Thyroid gland (tissue), 4 donors: ENCODE results near the gene NGRN.

ENCODE experiments used
- CTCF ChIP-seq, 6 experiments: fragments of 200-600 bp in 3 of 6; fragments of 450-650 bp in 3 of 6; sonication (generic) in 3 of 6; IDR thresholded peaks; one replicate each; pipeline ENCODE4 v1.5.1; 2016 to 2019; ENCODE audit warnings: antibody characterized with exemption in 6 of 6, mild to moderate bottlenecking in 2 of 6, inconsistent platforms in 1 of 6, moderate library complexity in 1 of 6
- POLR2A ChIP-seq, 2 donors: fragments of 450-650 bp; IDR thresholded peaks; one replicate each; pipeline ENCODE4 v1.6.1; 2017; ENCODE audit warnings: antibody characterized with exemption in 2 of 2, mild to moderate bottlenecking in 2 of 2, moderate library complexity in 1 of 2

GRCh38 chr15:90234096-90234988 is 31.1 kb upstream of the NGRN start, which contains the start of gene GDPGP1:
- no peak for TF ChIP-seq CTCF (IDR thresholded peaks at IDR 0.05)
- peak in 1 of 2 donors; percentile 84 for TF ChIP-seq POLR2A (IDR thresholded peaks at IDR 0.05)
